ENCODE results near the gene PLA2G7. TPM values are rescaled to one million over a fixed set of nuclear protein-coding genes. Genes with fewer than 3 reads are reported as not detected.
"Not testable (repeated sequence)": the region's sequence is repeated elsewhere in the genome, so short reads cannot be mapped to it uniquely, and the experiment has no call there.

PLA2G7 gene
- polyA plus RNA-seq, 5 donors, result 0.73 to 1.6 (median 1.3) TPM

- DNase-seq, result no peak
These were observed 14.6 kb upstream of the PLA2G7 start for GRCh38 chr6:46749731-46750130.

- DNase-seq, result no peak
These were observed 13.8 kb upstream of the PLA2G7 start for GRCh38 chr6:46748940-46749503.

- no peak for DNase-seq
These were observed 11.5 kb upstream of the PLA2G7 start, which contains the start of gene ANKRD66 for GRCh38 chr6:46746696-46747095. ANKRD66 (plus strand) TSS chr6:46746933; CDS start chr6:46751949, 5,016 bp downstream.

GRCh38 chr6:46745973-46746372 lies 10.8 kb upstream of the PLA2G7 start:
- no peak for DNase-seq

- DNase-seq, result not testable (repeated sequence)
These were observed 9.1 kb upstream of the PLA2G7 start for GRCh38 chr6:46744159-46744725.

- DNase-seq, result no peak
These were observed 8.4 kb upstream of the PLA2G7 start for GRCh38 chr6:46743425-46744158.

GRCh38 chr6:46741910-46742309 lies 6.7 kb upstream of the PLA2G7 start:
- no peak for DNase-seq

GRCh38 chr6:46741482-46741881 lies 6.3 kb upstream of the PLA2G7 start:
- no peak for DNase-seq

- DNase-seq, result no peak
These were observed 1.7 kb upstream of the PLA2G7 start for GRCh38 chr6:46736906-46737305.

GRCh38 chr6:46735720-46736031 lies 501 bp upstream of the PLA2G7 start:
- DNase-seq, result no peak

- no peak for DNase-seq
These were observed 1.8 kb downstream of the PLA2G7 start for GRCh38 chr6:46733341-46733801.

- DNase-seq, result no peak
These were observed 4.2 kb downstream of the PLA2G7 start for GRCh38 chr6:46730921-46731461.

- DNase-seq, result no peak
These were observed 5.3 kb downstream of the PLA2G7 start for GRCh38 chr6:46729787-46730326.

- DNase-seq, result no peak
These were observed 14.8 kb downstream of the PLA2G7 start for GRCh38 chr6:46720401-46720800.

GRCh38 chr6:46719099-46719498 lies 16.1 kb downstream of the PLA2G7 start:
- DNase-seq, result no peak

- no peak for DNase-seq
These were observed 20.0 kb downstream of the PLA2G7 start for GRCh38 chr6:46715141-46715540.

- no peak for DNase-seq
These were observed 23.7 kb downstream of the PLA2G7 start for GRCh38 chr6:46711491-46711890.

GRCh38 chr6:46706464-46706863 lies 28.7 kb downstream of the PLA2G7 start:
- no peak for DNase-seq

- DNase-seq, result peak in 1 of 2 donors; percentile 9
These were observed 30.6 kb downstream of the PLA2G7 start for GRCh38 chr6:46704562-46704961.

GRCh38 chr6:46699970-46700369 lies 35.2 kb downstream of the PLA2G7 start:
- DNase-seq, result no peak

GRCh38 chr6:46690911-46691451 lies 44.2 kb downstream of the PLA2G7 start:
- peak; percentile 21 to 25 for DNase-seq

- DNase-seq, result peak; percentile 56 to 69
These were observed 44.9 kb downstream of the PLA2G7 start for GRCh38 chr6:46690141-46690755.

Data from right lung (tissue), 5 donors.